Activated T-cell treated with anti-CD3 and anti-CD28 coated beads for 24 hours (primary cell): ENCODE data around the gene RBKS.

Experiments used
- DNase-seq: peaks from one replicate; pipeline ENCODE4 v3.0.0-alpha.2; 2020; ENCODE audit warnings: low read depth

Gene RBKS

GRCh38 chr2:27831279-27832050 is 58.7 kb downstream of the RBKS start:
- DNase-seq = no peak

GRCh38 chr2:27830656-27831055 is 59.5 kb downstream of the RBKS start:
- DNase-seq = no peak

GRCh38 chr2:27829791-27830190 is 60.4 kb downstream of the RBKS start:
- DNase-seq = no peak

GRCh38 chr2:27828305-27828704 is 61.9 kb downstream of the RBKS start:
- no peak for DNase-seq

GRCh38 chr2:27824401-27824800 is 65.8 kb downstream of the RBKS start:
- DNase-seq = no peak

- no peak for DNase-seq
Observed at GRCh38 chr2:27823569-27823968, 66.6 kb downstream of the RBKS start.

- DNase-seq = no peak
Observed at GRCh38 chr2:27823135-27823534, 67.1 kb downstream of the RBKS start.

- DNase-seq = no peak
Observed at GRCh38 chr2:27822049-27822448, 68.1 kb downstream of the RBKS start.

- no peak for DNase-seq
Observed at GRCh38 chr2:27815860-27816438, 74.2 kb downstream of the RBKS start.

GRCh38 chr2:27814758-27815157 is 75.4 kb downstream of the RBKS start:
- no peak for DNase-seq

GRCh38 chr2:27811768-27812167 is 78.4 kb downstream of the RBKS start:
- DNase-seq = no peak

GRCh38 chr2:27810455-27810854 is 79.7 kb downstream of the RBKS start:
- DNase-seq = no peak

- DNase-seq = no peak
Observed at GRCh38 chr2:27809761-27810241, 80.4 kb downstream of the RBKS start.

GRCh38 chr2:27808984-27809383 is 81.2 kb downstream of the RBKS start:
- DNase-seq = no peak

- DNase-seq = no peak
Observed at GRCh38 chr2:27808418-27808817, 81.8 kb downstream of the RBKS start.

- DNase-seq = no peak
Observed at GRCh38 chr2:27807476-27807875, 82.7 kb downstream of the RBKS start.

GRCh38 chr2:27806311-27807059 is 83.7 kb downstream of the RBKS start:
- no peak for DNase-seq

- DNase-seq = no peak
Observed at GRCh38 chr2:27805180-27805579, 85.0 kb downstream of the RBKS start.

GRCh38 chr2:27804146-27804545 is 86.0 kb downstream of the RBKS start:
- no peak for DNase-seq

- no peak for DNase-seq
Observed at GRCh38 chr2:27803046-27803445, 87.1 kb downstream of the RBKS start.

GRCh38 chr2:27802547-27802946 is 87.6 kb downstream of the RBKS start:
- DNase-seq = no peak

GRCh38 chr2:27800856-27801255 is 89.3 kb downstream of the RBKS start:
- DNase-seq = no peak

GRCh38 chr2:27799646-27800010 is 90.6 kb downstream of the RBKS start:
- no peak for DNase-seq
